Activated CD4-positive, alpha-beta T cell treated with anti-CD3 and anti-CD28 coated beads for 24 hours (primary cell): ENCODE measurements around the gene PGS1.

Experiments used
- DNase-seq, 2 donors: peaks; one replicate each; pipeline ENCODE4 v3.0.0-alpha.2; 2020; ENCODE audit warnings: low read depth in 2 of 2

PGS1 gene

DNA sequence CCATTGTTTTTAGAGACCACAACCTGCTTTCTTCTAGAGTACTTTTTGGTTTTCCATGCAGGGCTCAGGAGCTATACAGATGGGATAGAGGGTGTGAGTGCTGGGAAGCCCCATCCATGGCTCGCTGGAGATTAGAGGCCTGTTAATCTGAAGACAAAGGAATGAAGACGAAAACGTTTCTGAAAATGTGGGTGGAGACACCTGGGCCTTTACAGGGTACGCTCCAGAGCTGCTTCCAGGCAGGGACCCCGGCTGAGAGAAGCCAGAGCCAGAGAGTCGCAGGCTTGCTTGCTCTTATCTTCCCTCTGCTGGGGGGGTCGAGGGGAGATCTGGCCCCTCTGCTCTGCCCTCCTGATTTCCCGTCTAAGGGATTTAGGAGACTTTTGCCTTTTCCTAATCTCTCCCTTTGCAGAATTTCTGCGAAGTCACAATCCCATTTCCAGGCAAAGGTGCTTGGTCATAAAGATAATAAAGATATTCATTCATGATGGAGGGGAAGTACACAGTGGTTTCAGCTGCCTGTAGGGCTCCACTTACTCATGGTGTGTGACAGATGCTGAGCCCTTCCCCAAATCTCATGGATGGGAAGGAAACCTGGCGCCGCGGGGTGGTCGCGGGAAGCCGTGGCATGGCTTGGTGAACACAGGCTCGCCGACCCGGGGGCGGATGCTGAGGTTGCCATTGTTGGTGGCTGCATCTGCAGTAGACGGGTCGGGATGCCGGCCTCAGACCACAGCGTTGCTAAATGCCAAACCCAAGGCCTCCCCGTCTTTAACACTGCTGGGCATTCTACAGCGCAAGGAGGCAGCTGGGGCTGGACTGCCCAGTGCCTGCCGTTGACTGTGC lies 13.8 kb upstream of the PGS1 start:
- no peak for DNase-seq

DNA sequence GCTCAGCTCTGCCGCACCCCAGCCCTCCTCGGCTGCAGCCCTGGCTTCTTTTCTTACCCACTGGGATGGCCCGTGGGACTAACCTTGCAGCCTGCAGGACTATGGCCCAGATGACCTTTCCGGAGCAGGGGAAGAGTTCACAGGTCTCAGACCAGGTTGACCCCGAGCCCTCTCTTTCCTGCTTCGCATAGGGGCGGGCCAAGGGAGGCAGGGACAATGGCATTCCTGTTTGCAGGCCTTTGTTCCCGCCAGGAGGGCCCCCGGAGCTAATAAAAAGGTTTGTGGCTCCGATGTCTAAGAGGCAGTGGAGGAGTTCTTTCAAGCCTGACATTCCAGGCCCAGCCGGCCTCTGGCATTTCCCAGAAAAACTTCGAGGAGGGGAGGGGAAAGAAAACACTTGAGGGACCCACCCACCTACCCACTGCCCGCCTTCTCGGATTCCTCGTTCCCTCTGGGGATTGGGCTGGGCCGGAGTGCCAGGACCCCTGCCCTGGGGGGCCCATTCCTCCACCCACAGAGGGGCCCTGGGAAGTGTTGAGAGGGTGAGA lies 12.8 kb upstream of the PGS1 start:
- no peak for DNase-seq

DNA sequence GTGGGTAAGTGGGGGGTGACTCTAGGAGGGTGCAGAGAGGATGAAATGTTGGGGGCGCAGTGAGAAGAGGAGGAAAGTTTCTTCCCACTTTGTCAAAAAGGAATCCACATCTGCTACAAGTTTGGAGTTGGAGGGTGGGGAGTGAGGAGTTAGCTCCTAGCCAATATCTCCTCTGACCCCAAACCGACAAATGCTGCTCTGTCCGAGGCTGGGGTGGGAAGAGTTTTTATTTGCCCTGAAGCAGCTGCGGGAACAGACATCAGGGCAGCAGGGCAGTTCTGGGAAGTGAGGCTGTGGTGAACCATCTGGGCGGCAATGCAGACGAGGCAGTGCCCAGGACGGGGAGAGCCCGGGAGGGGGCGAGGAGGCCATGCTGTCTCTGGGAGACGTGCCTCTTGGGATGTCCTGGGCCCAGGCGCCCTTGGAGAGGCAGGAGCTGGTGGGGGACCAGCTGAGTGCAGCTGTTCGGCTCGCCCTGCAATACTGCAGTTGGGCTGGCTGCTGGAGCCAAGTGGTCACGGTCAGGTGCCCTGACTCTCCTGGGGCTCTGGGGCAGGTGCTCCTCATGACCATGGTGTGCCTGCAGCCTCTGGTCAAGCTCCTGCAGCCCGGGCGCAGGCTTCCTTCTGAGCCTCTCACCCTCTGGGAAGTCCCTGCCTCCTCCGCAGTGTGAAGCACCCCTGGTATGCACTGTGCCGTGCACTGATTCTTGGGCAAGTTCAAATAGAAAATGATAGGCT lies 12.2 kb upstream of the PGS1 start:
- DNase-seq: no peak

DNA sequence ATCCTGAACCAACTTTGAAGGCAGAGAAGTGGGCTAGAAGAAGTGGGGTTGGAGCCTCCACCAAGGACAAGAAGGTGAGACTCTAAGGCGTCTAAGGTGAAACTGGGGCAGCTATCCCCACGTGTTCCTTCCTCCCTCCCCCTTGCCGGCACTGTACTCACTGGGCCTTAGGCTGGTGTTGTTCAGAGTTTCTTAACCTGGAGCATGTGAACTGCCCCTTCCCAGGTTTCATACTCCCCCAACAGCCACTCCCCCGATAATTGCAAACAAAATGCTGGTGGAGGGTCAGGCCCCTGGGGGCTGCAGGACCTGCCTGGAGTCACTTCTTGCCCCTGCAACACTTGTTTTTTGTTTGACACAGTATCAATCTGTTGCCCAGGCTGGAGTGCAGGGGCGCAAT lies 11.3 kb upstream of the PGS1 start:
- no peak for DNase-seq

DNA sequence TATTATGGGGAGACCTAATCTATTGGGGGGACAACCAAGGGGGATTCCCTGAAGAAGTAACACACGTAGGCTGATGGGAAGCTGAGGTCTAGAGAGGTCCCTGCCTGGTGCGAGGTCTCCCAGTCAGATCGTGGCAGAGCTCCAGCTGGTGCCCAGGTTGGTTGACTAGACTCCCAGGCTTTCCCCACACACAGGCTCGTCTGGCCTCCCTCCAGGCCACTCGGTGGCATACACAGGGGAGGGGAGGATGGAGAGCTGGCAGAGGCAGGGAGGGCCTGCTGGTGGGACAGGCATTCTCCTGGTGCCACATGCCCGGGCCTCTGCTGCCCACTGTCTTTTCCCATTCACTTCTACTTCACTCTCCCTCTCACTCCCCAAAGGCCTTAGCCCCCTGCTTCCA lies 10.1 kb upstream of the PGS1 start:
- DNase-seq: no peak

DNA sequence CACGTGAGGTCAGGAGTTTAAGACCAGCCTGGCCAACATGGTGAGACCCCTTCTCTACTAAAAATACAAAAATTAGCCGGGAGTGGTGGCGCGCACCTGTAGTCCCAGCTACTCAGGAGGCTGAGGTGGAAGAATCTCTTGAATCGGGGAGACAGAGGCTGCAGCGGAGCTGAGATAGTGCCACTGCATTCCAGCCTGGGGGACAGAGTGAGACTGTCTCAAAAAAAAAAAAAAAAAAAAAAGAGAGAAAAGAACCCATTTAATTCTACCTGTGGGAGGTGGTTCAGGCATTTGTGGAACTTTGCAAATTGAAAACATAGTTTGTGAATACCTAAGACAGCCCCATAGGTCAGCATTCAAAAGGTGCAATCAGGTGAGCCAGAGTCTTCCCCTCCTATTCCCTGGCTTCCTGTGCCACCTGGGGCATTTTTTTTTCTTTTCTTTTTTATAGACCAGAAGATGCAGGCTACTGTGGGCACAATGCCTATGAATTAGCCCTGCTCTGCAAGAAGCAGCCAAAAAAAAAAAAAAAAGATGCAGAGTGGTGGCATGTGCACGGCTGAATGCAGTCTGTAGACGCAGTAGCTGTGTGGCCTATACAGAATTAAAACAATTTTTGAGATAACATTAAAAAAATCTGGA lies 9.5 kb upstream of the PGS1 start:
- no peak for DNase-seq

DNA sequence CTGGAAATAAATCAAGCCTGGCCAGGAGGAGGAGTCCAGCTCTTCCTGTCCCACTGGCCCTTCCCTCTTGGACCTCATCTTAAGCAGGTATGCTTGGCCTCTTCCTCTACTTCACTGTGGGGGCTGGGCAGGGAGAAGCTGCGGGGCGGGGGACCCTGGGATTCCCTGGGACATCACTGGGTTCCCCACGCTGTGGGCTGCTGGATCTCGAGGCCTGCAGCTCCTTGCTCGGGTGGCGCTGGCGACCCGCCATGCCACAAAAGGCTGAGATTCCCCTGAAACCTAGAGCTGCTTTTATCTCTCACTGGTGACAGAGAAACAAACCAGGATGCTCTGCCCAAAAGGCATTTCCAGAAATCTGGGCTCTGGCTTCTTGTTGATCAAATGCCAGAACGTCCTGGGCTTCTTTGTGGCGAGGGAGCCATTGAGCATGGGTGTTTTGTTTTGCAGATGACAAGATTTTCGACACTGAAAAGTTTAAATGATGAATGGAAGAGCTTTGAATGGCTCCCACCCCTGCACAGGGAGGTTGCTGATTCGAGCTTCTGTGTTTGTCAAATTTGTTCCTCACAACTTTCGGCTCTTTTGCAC lies 8.6 kb upstream of the PGS1 start:
- DNase-seq: no peak

DNA sequence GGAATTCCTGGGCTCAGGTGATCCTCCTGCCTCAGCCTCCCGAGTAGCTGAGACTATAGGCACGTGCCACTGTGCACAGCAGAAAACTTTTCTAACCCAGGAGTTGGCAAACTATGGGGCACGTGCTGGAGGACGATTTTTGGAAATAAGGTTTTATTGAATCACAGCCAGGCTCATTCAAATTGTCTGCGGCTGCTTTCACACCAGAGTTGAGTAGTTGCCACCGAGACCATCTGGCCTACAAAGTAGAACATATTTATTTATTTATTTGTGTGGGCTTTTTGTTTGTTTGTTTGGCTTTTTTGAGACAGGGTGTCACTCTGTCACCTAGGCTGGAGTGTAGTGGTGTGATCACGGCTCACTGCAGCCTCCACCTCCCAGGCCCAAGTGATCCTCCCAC lies 7.4 kb upstream of the PGS1 start:
- no peak for DNase-seq

DNA sequence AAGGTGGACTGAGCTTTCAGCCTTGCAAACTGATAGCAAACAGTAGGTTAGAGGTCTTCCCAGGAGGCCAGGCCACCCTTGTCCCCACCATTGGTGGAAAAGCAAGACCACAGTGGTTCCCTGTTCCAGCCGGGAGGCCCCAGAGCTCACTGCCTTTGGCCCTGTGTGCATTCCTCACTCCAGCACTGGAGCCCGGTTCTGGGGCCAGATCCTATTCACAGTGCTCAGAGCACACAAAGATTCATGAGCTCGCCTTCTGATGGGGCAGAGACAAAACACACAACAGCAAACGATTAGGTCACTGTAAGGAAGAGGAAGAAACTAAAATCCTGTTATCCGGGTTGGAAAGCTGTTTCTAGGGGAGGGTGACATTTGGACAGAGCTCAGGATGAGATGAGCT lies 5.6 kb upstream of the PGS1 start:
- no peak for DNase-seq

DNA sequence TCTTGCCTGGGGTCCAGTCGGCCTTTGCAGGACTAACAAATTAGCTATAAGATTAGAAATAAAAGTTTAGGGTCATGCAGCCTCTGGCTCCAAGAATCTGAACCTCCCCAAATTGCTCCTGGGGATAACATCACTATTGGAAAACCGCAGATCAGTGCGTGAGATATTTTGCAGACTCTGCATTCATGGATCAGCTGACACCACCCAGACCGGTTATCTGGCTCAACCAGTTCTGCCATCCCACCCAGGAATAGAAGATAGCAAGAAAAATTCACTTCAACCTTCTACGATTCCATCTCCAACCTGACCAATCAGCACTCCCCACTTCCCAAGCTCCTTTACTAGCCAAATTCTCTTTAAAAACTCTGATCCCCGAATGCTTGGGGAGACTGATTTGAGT lies 4.3 kb upstream of the PGS1 start:
- DNase-seq: no peak

DNA sequence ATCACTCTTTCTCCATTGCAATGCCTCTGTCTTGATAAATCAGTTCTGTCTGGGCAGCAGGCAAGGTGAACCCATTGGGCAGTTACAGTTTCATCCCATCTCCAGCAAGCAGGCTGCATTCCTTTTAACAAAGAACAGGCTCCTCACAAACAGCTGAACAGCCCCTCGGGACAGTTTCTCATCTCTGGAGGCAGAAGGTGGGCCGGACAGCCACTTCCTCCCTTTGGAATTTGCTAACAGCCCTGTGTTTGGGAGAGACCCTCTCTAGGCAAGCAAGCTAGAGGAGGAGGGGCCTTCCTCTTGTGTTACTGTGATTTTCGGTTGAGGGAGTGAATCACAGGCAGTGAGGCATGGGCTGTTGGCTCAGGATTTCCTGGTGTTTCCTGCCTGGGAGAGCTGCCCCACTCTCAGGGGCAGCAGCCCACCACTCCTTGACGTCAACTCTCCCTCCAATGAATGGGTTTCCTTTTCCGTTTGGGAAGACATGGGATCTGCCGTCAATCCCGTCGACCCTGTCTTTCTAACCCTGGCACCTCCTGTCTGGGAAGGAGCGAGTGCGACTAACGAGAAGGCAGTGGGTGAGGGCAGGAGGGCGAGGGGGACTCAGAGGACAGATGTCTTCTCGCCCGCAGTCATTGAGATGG lies 3.7 kb upstream of the PGS1 start:
- DNase-seq: no peak

DNA sequence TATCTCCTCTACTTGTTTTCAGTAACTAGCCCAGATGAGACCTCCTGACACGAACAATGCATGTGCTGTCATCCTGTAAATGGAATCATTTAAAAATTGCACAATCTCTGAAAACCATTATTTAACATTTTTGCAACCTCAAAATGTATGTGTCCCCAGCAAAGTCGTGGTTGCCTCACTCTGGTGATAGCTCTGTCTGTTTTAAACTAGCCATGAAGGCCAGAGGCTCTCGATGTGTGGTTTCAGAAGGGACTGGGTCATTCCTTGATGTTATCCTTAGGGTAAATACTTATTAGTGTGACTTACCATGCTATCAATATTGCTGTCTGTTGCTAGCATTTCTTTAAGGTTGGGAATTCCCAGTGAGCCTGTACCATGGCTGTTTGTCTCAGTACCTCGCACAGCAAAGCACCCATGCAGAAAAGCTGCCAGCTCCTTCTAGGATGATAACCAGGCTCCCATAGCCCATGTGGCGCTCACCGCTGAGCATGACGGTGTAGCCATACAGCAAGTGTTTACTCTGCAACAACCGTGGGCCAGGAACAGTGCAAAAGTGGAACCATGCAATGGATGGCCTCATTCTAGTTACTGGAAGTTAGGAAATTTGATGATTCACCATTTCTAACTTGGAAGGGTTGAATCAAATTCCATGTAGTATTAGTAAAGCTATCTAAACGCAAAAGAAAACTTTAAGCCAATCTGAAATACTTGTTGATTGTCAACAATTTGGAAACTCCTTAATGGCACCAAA lies 2.9 kb upstream of the PGS1 start:
- DNase-seq: no peak

DNA sequence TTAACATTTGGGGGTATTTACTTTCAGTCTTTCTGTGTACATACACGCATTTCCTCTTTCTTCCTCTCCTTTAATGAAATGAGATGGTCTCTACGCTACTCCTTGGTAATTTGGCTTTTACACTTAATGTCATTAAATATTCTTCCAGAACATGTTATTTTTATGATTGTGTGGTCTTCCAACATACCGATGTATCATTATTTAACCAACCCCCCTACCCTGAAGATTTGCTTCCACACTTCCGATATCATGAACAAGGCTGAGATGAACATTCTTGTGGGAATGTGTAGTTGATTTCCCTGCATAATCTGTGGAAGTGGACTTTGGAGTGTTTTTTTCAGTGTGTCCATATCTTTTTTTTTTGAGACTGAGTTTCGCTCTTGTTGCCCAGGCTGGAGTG lies 2.3 kb upstream of the PGS1 start:
- DNase-seq: no peak

DNA sequence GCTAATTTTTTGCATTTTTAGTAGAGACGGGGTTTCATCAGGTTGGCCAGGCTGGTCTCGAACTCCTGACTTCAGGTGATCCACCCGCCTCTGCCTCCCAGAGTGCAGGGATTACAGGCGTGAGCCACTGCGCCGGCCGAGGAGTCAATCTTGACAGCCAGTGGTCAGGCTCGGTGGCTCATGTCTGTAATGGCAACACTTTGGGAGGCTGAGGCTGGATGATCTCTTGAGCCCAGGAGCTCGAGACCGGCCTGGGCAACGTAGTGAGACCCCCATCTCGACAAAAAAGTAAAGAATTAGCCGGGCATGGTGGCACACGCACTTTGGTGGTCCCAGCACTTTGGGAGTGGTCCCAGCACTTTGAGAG lies 608 bp upstream of the PGS1 start:
- DNase-seq: no peak

DNA sequence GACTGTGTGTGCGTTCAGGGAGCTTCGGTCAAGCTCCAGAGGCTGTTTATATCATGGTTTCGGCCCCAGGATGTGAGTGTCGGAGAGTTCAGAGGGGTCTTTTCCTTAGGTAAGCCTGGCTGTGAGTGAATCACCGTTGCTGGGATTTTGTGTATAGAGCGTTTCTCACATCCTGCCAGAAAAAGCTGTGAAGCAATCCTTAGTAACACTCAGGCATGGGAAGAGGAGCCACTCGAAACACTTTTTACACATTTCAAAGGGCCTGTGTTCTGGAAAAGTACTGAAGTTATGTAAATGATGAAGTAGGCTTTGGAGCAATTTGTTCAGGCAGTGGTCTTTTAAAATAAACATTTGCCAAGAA lies 662 bp downstream of the PGS1 start:
- DNase-seq: no peak

DNA sequence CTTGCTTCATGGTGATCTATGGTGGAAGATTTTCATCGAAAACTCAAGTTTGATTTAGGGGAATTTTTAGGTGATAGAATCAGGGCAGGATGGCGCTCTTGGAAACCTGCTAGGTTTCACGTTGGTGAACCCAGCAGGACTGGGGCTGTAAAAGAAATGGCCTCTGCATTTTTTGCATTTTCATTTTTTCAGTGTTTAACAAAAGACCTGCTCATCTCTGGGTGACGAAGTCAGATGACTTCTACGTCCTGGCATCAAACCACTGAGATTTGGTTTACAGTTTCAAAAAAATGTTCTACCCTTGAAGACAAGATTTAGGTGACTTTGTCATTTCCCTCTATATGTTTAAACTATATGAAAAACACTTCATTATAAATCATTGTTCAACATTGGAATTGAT lies 1.9 kb downstream of the PGS1 start:
- DNase-seq: no peak

DNA sequence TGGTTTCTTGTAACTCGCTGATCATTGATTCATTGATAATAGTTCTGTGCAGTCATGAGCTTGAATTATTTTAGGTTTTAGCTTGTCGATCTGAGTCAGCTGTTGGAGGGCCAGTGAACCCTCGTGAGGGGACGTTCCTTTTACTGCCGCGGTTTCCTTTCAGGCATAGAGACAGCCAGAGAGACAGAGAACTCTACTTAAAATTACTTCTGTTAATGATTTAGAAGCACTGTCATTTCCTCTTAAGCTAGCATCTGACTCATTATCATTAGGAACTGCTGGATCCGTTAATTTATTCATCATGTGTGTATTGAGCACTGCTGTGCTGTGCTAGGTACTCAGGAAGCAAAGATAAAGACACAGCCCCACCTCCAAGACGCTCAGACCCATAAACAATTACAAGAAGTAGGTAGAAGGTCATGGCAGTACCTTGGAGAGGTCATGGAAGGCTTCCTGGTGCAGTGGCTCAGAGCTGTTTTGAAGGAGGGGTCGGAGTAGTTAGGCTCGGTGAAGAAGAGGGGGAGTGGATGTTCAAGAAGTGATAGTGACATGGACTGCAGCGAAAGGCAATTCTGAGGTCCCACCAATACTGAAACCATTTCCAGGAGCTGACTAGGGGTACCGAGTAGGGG lies 3.3 kb downstream of the PGS1 start:
- no peak for DNase-seq

DNA sequence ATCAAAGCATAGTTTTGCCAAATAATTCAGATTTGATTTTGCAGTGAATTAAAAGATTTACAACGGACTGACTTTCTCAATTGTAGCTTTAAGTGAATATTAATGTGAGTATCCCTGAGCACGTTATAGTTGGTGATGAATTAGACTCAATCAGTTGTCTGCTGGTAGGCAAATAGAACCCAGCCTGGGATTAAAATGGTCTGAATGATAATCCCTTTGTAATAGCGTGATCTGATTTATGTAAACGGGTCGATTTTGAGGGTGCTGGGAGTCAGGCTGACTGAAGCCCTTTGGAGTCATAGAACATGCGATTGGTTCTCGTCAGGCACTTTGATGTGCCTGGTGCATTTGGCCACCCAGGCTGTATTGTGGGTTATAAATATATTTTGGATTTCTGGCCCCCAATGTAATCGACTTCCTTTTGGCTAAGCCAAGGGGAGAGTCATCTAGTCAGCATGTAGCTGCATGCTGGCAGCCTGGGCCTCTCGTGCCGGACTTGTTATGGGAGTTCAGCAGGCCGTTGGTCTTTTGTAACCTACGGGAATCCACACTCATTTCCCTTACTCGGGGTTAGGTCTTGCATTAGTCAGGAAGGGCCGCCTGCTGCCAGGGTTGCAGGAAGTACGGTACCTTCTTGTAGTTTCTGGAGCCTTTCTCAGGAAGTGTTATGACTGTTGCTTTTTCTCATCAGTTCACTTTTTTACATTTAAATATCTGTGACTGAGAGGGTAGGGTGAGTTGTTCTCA lies 5.4 kb downstream of the PGS1 start:
- DNase-seq: peak; percentile 39 to 58

DNA sequence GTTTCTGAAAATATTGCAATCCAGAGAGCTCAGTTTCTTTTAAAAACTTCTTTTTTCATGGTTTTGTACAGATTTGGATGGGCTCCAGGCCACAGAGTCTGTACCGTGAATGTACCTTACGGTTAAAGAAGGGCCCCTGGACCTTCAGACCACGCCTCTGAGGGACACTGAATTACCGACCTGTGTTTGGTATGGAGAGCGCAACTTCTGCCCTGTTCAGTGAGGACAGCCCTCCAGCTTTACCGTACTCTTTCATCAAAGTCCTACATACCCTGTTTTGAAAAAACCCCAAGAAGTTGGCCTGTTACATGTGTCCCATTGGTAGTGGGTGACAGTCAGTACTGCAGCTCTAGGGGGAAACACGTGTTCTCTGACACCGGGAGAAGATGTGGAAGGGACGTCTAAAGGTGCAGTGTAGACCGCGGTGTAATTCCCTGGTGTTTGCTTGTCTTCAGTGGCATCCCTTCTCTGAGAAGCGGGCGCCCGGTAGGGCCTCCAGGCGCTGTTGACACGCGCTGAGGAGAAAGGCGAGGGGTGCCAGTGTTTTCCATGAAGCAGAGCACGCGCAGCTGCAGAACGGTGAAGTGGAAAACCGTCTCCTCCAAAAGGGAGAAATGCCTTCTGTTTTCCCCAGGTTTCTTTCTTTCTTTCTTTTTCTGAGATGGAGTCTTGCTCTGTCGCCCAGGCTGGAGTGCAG lies 6.2 kb downstream of the PGS1 start:
- DNase-seq: no peak
